Bronchial epithelial cell (primary cell): ENCODE data around the gene CDKL1. TPM values are rescaled to one million over a fixed set of nuclear protein-coding genes. Genes with fewer than 3 reads are reported as not detected.
"Not testable (repeated sequence)": the region's sequence is repeated elsewhere in the genome, so short reads cannot be mapped to it uniquely, and the experiment has no call there.

Experiments
- DNase-seq: peaks from one replicate; pipeline ENCODE4 v3.0.0-alpha.2; 2010; ENCODE audit warnings: low read depth
- FAIRE-seq: peaks from 2 replicates; lab custom pipeline; 2011; peaks lifted over from hg19 to GRCh38; lab: Jason Lieb, UNC
- H3K27me3 ChIP-seq: 2 replicates; pipeline ENCODE4 v1.5.1; 2011; ENCODE audit warnings: low read length; ENCODE audit not compliant: control insufficient read depth, insufficient read depth
- H3K36me3 ChIP-seq: 2 replicates; pipeline ENCODE4 v1.5.1; 2011; ENCODE audit warnings: low read length; ENCODE audit not compliant: control insufficient read depth, insufficient read depth
- H3K4me3 ChIP-seq: 2 replicates; pipeline ENCODE4 v1.5.1; 2011; ENCODE audit warnings: mild to moderate bottlenecking, low read depth, low read length, control low read depth
- total RNA-seq: library from RNA; depleted of rRNA; stranded (reverse); fragments of >200 nt; gene quantifications from 2 replicates; pipeline ENCODE4 v1.2.1, GENCODE V29; 2014
- TF ChIP-seq, protein P1 (sequence below): IDR thresholded peaks from 2 replicates; pipeline ENCODE4 v1.5.1; 2011; ENCODE audit warnings: mild to moderate bottlenecking, moderate library complexity, low read length, control low read depth, inconsistent platforms; ENCODE audit not compliant: insufficient read depth, severe bottlenecking

Gene CDKL1
- total RNA-seq, 1 donor from 2014 or later: 4.5 TPM

DNA sequence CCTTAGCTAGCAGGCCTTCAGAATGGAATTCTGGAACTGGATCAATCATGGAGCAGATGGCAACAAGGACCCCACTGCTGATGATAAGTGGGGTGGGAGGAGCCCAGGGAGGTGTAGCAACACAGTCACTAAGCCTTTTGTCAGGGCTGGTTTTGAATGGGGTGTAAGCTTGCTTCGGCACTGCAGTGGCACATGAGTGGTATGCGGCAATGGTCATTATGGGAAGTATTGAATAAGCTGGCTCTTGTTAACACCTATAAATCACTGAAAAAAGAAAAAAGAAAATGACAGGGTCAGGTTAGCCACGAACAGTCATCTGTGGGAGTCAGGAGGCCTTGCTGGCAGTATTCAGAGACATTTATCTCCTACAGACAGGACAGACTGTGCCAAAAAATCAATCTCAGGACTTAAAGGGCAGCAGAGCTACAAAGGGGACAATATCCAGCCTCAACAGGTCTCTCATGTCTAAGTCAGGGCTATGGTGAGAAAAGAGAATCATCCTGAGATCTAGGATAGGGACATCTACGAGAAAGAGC, 19.1 kb downstream of the CDKL1 start:
- TF ChIP-seq, protein P1, sequence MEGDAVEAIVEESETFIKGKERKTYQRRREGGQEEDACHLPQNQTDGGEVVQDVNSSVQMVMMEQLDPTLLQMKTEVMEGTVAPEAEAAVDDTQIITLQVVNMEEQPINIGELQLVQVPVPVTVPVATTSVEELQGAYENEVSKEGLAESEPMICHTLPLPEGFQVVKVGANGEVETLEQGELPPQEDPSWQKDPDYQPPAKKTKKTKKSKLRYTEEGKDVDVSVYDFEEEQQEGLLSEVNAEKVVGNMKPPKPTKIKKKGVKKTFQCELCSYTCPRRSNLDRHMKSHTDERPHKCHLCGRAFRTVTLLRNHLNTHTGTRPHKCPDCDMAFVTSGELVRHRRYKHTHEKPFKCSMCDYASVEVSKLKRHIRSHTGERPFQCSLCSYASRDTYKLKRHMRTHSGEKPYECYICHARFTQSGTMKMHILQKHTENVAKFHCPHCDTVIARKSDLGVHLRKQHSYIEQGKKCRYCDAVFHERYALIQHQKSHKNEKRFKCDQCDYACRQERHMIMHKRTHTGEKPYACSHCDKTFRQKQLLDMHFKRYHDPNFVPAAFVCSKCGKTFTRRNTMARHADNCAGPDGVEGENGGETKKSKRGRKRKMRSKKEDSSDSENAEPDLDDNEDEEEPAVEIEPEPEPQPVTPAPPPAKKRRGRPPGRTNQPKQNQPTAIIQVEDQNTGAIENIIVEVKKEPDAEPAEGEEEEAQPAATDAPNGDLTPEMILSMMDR: no peak
- Histone ChIP-seq H3K36me3 (no peaks in the 10 kb centered on the region), H3K27me3 (no peaks in the 10 kb centered on the region), H3K4me3 (no peak overlapping the region)
- FAIRE-seq (no peak), DNase-seq (no peak)

DNA sequence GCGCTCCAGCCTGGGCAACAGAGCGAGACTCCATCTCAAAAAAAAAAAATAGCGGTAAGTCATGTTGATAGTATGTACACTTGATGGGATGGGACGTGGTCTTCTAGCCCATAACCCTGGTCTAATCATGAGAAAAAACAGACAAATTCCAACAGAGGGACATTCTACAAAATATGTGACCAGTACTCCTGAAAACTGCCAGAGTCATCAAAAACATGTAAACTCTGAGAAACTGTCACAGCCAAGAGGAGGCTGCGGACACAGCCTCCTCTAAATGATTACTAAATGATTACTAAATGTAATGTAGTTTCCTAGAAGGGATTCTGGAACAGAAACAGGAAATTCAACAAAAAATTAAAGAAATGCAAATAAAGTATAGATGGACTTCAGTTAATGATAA, 20.9 kb downstream of the CDKL1 start:
- no peaks in the 10 kb centered on the region for H3K27me3 ChIP-seq
- no peak for DNase-seq
- TF ChIP-seq, protein P1: no peak
- FAIRE-seq: no peak
- H3K4me3 ChIP-seq: no peak overlapping the region
- H3K36me3 ChIP-seq: no peaks in the 10 kb centered on the region

DNA sequence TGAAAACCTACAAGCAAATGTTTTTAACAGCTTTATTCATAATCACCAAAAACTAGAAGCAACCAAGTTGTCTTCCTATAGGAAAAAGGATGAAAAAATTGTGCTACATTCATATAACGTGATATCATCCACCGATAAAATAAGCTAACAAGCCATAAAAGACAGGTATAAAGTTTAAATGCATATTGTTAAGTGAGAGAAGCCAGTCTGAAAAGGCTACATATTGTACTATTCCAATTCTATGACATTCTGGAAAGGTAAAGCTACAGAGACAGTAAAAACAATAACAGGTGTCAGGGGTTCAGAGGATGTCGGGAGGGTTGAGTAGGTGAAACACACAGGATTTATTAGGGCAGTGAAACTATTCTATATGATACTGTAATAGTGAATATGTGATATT, 22.7 kb downstream of the CDKL1 start:
- Histone ChIP-seq H3K36me3 (no peaks in the 10 kb centered on the region), H3K27me3 (no peaks in the 10 kb centered on the region), H3K4me3 (no peak overlapping the region)
- FAIRE-seq (no peak), DNase-seq (no peak)
- TF ChIP-seq, protein P1: no peak

DNA sequence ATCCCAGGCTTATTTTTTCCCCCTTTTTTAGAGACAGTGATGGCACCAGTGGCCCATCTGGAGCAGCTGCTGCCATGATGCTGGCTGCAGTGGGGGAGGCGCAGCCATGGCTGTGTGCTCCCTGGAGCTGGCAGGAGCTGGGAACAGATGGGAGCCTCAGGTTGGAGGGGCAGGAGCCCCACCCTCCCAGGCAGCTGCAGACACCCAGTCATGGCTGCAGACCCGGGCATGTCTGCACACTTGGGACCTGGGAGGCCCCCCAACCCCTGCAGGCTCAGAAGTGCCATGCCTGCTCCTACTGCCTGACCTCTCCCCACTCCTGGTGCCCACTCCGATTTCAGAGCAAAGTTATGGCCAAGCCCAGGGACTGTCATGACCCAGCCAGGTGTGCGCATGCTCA, 25.1 kb downstream of the CDKL1 start:
- Histone ChIP-seq H3K4me3 (no peak overlapping the region), H3K36me3 (no peaks in the 10 kb centered on the region), H3K27me3 (no peaks in the 10 kb centered on the region)
- FAIRE-seq (no peak), DNase-seq (no peak)
- TF ChIP-seq, protein P1: no peak

DNA sequence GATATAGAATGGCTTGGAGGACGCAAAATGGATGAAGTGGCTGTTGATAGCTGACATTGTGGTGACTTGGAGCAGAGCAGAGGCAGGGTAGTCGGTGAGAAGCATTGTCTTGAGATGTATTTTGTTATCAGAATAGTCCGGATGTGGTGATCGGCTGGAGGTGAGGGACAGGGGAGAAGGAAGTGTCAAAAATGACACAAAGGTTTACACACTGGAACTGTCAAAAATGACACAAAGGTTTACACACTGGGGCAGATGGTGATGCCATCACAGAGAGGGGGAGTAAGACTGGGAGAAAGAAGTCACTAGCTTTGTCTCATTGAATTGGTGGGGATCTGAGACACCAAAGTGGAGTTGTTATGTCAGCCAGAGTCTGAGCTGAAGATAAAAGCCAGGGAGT, 30.1 kb downstream of the CDKL1 start:
- Histone ChIP-seq H3K27me3 (no peaks in the 10 kb centered on the region), H3K36me3 (no peaks in the 10 kb centered on the region), H3K4me3 (no peak overlapping the region)
- TF ChIP-seq, protein P1: no peak
- DNase-seq (no peak), FAIRE-seq (no peak)

DNA sequence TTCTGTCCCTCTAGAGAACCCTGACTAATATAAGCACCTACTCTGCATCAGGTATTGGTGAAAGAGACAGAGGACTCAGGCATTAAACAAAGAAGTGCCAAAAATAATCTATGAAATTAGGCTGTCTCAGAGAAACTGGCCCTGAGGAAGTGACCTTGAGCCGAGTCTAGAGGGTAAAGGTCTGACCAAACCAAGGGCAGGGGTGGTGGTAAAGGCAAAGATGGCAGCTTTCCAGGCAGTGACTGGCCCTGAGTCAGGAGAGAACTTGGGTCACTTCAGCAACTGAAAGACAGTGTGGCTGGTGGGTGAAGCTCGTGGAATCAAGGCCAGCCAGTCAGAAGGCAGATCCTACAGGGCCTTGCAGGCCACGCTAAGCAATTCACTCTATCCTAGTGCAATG, 30.6 kb downstream of the CDKL1 start:
- no peak for FAIRE-seq
- H3K4me3 ChIP-seq: no peak overlapping the region
- H3K27me3 ChIP-seq: no peaks in the 10 kb centered on the region
- DNase-seq: no peak
- TF ChIP-seq, protein P1: no peak
- no peaks in the 10 kb centered on the region for H3K36me3 ChIP-seq

DNA sequence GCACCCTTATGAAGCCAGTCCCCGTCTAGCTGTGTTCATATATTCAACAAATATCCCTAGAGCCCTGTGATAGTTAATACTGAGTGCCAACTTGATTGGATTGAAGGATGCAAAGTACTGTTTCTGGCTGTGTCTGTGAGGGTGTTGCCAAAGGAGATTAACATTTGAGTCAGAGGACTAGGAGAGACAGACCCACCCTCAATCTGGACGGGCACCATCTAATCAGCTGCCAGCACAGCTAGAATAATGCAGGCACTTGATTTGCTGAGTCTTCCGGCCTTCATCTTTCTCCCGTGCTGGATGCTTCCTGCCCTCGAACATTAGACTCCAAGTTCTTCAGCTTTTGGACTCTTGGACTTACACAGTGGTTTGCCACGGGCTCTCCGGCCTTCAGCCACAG, 31.1 kb downstream of the CDKL1 start:
- not testable (repeated sequence) for DNase-seq, H3K36me3 ChIP-seq, FAIRE-seq, H3K4me3 ChIP-seq, H3K27me3 ChIP-seq
